ENCODE data around the gene ZNG1A.
"Not testable (repeated sequence)": the region's sequence is repeated elsewhere in the genome, so short reads cannot be mapped to it uniquely, and the experiment has no call there.

ZNG1A gene

GRCh38 chr9:73076-73899 lies 105.6 kb downstream of the ZNG1A start:
- not testable (repeated sequence) for H3K27ac ChIP-seq (ENCODE audit: low read depth, low read length, severe bottlenecking); H3K9me3 ChIP-seq (ENCODE audit: control insufficient read depth, low read length); H3K36me3 ChIP-seq (ENCODE audit: control insufficient read depth, insufficient read depth, low read length); H3K4me1 ChIP-seq (ENCODE audit: control insufficient read depth, insufficient read depth, low read length, poor library complexity, severe bottlenecking)
- peak overlapping the region; percentile 21 for H3K4me3 ChIP-seq (ENCODE audit: extremely low read depth, insufficient read depth, low read length, poor library complexity, severe bottlenecking)
- WGBS, 2 experiments (ENCODE audit: insufficient coverage in 2 of 2): 1% methylated on average over 70 to 83 of the region's 109 CpGs

Measured in mesodermal cell (in vitro differentiated cells).